Measurements from ENCODE around the gene CHST13. TPM values are rescaled to one million over a fixed set of nuclear protein-coding genes. Genes with fewer than 3 reads are reported as not detected.

CHST13 gene
- total RNA-seq, 1 experiment from 2014 or later: 2.0 TPM

DNA sequence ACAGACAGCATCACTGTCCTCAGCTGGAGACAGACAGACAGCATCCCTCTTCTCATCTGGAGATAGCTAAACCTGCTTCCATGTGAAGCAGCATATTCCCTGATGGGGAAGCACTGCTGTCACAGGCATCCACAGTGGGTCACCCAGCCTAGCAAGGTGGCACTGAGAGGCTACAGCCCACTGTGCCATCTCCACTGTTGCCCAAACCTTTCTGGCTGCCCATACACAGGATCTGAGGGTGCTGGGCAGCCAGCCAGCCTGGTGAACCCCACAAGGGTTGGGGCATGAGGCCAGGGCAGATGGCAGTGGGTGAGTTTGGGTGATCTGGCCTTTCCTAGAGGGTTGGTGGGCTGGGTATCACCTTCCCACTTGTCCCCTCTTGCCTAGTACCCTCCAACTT lies 11.7 kb downstream of the CHST13 start:
- in situ Hi-C loops (cut with HindIII; ENCODE audit: low sequenced_read_pairs): no loop called here
- no peak for DNase-seq (ENCODE audit: low spot score)

DNA sequence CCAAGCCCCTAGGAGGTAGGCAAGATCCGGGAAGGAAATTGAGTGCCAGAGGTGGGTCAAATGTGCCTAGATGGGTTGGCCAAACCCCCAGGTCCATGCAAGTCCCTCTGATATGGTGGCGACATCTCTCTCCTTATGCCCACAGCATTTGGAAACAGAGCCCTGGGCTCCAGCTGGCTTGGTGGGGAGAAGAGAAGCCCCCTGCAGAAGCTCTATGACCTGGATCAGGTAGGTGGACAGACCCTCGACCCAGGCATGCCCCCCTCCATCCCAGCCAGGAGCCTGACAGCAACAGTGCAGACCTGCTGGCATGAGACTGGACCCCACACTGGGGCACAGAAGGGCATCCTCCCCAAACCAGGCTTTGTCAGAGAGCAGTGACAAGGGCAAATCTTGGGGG lies 12.2 kb downstream of the CHST13 start:
- in situ Hi-C loops (cut with HindIII; ENCODE audit: low sequenced_read_pairs): no loop called here
- DNase-seq (ENCODE audit: low spot score): no peak

DNA sequence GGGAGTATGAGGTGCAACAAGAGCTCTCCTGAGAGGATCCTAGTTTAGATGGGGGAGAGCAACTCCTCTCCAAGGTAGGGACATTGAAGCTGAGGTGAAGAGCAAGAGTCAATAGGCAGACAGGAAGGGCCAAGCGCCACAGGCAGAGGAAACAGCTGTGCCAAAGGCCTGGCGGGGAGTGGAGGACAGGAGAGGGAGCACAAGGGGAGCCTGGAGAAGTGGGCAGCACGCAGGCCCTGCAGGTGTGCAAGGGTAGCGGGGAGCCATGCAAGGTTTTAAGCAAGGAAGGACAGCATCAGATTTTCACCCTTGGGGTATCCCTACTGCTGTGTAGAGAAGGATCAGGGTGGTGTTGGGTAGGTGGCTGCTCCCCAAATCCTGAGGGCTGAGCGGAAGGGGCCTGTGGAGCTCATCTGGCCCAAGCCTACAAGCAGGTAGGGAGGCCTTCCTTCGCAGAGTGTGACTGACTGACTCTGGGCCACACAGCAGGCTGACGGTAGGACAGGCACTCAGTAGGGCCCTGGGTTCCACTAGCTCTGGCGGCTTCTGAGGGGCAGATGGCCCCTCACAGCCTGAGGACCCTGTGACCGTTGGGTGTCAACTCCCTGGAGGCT lies 13.3 kb downstream of the CHST13 start:
- in situ Hi-C loops (cut with HindIII; ENCODE audit: low sequenced_read_pairs): no loop called here
- no peak for DNase-seq (ENCODE audit: low spot score)

DNA sequence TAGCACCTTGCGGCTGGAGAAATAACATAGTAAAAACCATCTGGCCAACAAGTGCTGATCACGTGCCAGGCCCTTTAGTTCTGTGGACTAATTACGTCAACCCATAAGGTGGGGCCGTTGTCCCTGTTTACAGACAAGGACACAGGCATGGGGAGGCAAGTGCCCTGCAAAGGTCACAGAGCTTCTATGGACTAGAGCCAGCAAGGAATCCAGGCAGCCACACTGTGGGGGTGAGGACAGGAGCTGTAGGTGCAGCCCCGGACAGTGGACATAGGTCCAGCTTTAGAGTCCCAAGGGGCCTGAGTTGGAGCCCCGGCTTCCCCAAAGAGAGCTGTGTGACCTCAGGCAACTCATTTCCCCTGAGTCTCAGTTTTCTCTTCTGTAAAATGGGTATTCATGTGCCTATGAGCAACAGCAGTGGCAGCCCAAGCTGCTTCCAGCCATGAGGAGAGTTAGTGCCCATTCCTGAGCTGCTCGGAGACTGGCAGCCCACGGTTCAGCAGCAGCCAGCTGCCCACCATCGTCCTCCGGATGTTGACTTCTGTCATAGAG lies 13.9 kb downstream of the CHST13 start:
- in situ Hi-C loops (cut with HindIII; ENCODE audit: low sequenced_read_pairs): no loop called here
- DNase-seq (ENCODE audit: low spot score): no peak

DNA sequence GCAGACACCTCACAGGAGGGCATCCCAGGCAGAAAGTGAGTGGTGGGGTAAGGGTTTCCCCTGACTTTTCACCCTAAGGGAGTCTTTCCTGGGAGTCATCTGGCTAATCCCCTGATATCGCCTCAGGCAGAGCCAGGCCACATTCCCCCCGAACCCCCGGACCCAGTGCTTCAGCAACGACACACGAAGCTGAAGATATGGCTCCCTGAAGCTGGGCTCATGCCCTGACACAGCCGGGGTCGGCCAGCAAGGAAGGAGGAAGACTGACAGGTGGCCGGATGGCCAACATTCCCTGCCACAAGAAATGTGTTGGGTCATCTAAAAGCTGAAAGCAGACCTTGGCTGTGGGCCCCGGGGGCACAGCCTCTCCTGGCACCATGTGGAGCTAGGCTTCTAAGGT lies 14.4 kb downstream of the CHST13 start:
- DNase-seq (ENCODE audit: low spot score): no peak
- in situ Hi-C loops (cut with HindIII; ENCODE audit: low sequenced_read_pairs): no loop called here

GRCh38 chr3:126538966-126539365 lies 15.0 kb downstream of the CHST13 start:
- DNase-seq (ENCODE audit: low spot score): no peak
- in situ Hi-C loops (cut with HindIII; ENCODE audit: low sequenced_read_pairs): no loop called here

DNA sequence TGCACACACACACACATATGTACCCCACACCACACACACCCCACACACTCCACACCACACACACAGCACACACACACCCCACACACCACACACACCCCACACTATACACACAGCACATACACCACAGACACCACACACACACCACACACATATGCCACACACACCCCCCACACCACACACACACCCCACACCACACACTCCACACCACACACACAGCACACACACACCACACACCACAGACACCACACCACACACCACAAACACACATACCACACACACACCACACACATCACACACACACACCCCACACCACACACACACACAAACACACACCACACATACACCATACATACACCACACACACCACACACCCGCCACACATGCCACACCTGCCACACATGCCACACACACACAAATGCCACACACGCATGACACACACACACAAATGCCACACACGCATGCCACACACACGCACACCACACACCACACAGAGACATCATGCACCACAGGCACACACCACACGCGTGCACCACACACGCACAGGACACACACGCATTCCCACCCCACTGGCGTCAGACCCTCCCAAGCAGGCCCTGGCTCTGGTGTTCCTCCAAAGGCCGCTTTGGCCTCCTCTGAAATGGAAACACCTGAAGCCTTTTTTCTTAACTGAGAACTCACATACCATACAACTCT lies 15.7 kb downstream of the CHST13 start:
- in situ Hi-C loops (cut with HindIII; ENCODE audit: low sequenced_read_pairs): no loop called here
- DNase-seq (ENCODE audit: low spot score): no peak

- in situ Hi-C loops (cut with HindIII; ENCODE audit: low sequenced_read_pairs): no loop called here
- no peak for DNase-seq (ENCODE audit: low spot score)
Measured at GRCh38 chr3:126540342-126540849, 16.4 kb downstream of the CHST13 start.

- in situ Hi-C loops (cut with HindIII; ENCODE audit: low sequenced_read_pairs): no loop called here
- DNase-seq (ENCODE audit: low spot score): no peak
Measured at GRCh38 chr3:126540951-126541627, 17.1 kb downstream of the CHST13 start.

- in situ Hi-C loops (cut with HindIII; ENCODE audit: low sequenced_read_pairs): no loop called here
- no peak for DNase-seq (ENCODE audit: low spot score)
Measured at GRCh38 chr3:126541628-126542339, 17.8 kb downstream of the CHST13 start.

DNA sequence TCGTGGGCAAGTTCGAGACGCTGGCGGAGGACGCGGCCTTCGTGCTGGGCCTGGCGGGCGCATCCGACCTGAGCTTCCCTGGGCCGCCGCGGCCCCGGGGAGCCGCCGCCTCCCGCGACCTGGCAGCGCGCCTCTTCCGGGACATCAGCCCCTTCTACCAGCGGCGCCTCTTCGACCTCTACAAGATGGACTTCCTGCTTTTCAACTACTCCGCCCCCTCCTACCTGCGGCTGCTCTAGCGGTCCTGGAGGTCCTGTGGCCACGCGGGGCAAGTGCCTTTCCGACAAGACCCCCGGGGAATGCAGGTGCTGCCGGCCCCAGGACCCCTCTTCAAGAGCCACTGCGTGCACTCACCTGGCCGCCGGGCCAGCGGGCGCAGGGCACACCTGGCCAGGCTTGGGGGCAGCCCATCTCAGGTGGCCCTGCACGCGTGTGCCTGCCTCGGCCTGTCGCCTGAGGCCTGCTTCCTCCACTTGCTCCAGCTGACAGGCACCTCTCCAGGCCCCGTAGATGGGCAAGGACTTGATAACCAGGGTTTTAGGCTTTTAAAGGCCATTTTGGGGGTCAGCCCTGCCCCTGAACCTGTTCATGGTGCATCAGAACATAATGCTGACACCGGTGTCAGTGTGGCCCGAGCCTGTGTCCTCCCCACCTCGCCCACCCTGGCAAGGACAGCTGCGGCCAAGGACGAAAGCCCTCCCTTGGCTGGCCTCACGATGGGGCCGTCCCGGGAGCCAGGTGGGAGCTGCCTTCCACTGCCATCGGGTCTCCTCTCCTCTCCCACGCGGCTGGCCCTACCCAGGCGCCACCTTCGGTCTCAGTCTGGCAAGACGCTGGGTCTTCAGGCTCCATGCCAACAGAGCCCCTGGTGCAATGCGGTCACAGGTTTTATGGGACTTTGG lies 18.6 kb downstream of the CHST13 start:
- no peak for DNase-seq (ENCODE audit: low spot score)
- in situ Hi-C loops (cut with HindIII; ENCODE audit: low sequenced_read_pairs): no loop called here

- in situ Hi-C loops (cut with HindIII; ENCODE audit: low sequenced_read_pairs): no loop called here
- no peak for DNase-seq (ENCODE audit: low spot score)
Measured at GRCh38 chr3:126543457-126544061, 19.6 kb downstream of the CHST13 start.

- DNase-seq (ENCODE audit: low spot score): no peak
Measured at GRCh38 chr3:126544596-126545281, 20.8 kb downstream of the CHST13 start.

GRCh38 chr3:126545544-126545943 lies 21.6 kb downstream of the CHST13 start:
- in situ Hi-C loops (cut with HindIII; ENCODE audit: low sequenced_read_pairs): no loop called here
- no peak for DNase-seq (ENCODE audit: low spot score)

More at GRCh38 chr3:126544596-126545281, 20.8 kb downstream of the CHST13 start:
- in situ Hi-C loops (cut with HindIII; ENCODE audit: low sequenced_read_pairs): no loop called here

DNA sequence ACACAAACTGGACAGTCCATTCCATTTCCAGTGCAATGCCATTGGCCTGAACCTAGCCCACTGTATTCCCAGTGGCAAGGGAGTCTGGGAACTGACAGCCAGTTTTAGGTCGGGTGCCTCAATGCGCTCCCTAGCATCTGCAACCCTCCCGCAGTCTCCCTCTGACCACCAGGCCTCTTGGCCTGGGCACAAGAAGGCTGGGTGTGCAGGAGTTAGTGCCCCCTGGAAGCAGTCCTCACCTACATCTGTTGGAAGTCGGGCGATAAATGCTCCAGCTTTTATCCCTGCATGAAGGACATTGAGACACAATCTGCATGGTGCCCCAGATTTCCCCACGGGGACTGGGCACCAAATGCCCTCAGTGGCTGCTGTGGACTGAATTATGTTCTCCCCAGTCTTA lies 22.1 kb downstream of the CHST13 start:
- in situ Hi-C loops (cut with HindIII; ENCODE audit: low sequenced_read_pairs): no loop called here
- DNase-seq (ENCODE audit: low spot score): no peak

DNA sequence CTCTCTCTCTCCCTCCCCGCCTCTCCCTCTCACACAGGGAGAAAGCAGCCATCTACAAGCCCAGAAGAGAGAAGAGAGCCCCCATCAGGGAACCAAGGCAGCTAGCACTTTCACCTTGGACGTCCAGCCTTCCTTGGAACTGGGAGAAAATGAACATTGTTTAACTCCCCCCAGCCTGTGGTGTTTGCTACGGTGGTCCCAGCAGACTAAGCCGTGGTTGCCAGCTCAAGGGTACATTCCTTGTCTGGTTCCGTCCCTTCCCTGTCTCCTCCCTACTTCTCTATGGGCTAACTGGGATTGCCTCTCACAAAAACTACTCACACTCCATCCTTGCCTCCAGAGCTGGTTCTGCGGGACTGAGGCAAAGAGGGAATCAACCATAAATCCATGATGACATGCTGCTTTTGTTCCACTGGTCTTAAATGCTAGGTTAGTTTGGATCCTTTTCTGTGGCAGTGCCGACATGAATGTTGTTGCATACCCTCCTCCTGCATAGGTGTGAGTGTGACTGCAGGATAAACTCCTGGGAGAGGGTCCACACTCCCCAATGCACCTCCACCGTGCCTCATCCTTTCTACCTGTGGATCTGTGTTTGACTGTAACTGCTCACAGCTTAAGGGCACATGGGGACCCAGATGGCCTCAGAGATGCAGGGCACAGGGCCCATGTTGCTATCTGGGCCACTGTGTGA lies 22.7 kb downstream of the CHST13 start:
- in situ Hi-C loops (cut with HindIII; ENCODE audit: low sequenced_read_pairs): no loop called here
- no peak for DNase-seq (ENCODE audit: low spot score)

DNA sequence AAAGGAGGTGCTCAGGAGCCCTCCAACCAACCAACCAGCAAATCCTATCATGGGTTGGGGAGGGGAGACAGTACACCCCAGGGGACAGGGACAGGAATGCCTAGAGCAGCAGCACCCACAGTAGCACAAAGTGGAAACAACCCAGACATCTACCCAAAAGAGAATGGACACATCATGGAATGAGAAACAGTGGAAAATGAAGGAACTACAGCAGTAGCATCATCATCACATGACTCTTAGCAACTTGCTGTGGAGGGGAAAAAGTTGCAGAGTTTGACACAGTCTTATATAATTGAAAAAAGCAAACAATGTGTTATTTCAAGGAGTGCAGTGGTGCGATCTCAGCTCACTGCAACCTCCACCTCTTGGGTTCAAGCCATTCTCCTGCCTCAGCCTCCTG lies 23.8 kb downstream of the CHST13 start:
- DNase-seq (ENCODE audit: low spot score): no peak
- in situ Hi-C loops (cut with HindIII; ENCODE audit: low sequenced_read_pairs): no loop called here
